Upper lobe of left lung (tissue), 6 donors: ENCODE measurements around the gene FAF2. TPM values are rescaled to one million over a fixed set of nuclear protein-coding genes. Genes with fewer than 3 reads are reported as not detected.

Experiments used
- ATAC-seq, 2 donors: fragments of 200-7000 bp; cut with Tn5 transposase; one replicate each; pipeline ENCODE4 v1.9.1; 2022; ENCODE audit warnings: mild to moderate bottlenecking in 2 of 2, moderate library complexity in 2 of 2; ENCODE audit not compliant: low FRiP score in 2 of 2
- DNase-seq, 2 donors: peaks; one replicate each; pipeline ENCODE4 v3.0.0-alpha.2; 2019 to 2020
- H3K27ac ChIP-seq, 4 donors: fragments of 200-600 bp; sonication (generic); one replicate each; pipeline ENCODE4 v1.5.1; 2016 to 2019
- H3K27me3 ChIP-seq, 4 donors: fragments of 200-600 bp; sonication (generic); one replicate each; pipeline ENCODE4 v1.5.1; 2017 to 2019
- H3K36me3 ChIP-seq, 4 donors: fragments of 200-600 bp; sonication (generic); one replicate each; pipeline ENCODE4 v1.5.1; 2016 to 2019
- H3K4me1 ChIP-seq, 4 donors: fragments of 200-600 bp; sonication (generic); one replicate each; pipeline ENCODE4 v1.5.1; 2018 to 2019
- H3K4me3 ChIP-seq, 4 donors: fragments of 200-600 bp; sonication (generic); one replicate each; pipeline ENCODE4 v1.5.1; 2017 to 2019; ENCODE audit warnings: mild to moderate bottlenecking in 2 of 4, moderate library complexity in 1 of 4
- H3K9me3 ChIP-seq, 4 donors: fragments of 200-600 bp; sonication (generic); one replicate each; pipeline ENCODE4 v1.5.1; 2018 to 2019
- EP300 ChIP-seq, 4 donors: sonication (generic); formaldehyde crosslinking; IDR thresholded peaks; one replicate each; pipeline ENCODE4 v1.5.1; 2017; ENCODE audit warnings: antibody characterized with exemption in 4 of 4, control low read depth in 2 of 4
- POLR2A ChIP-seq, 4 donors: fragments of 450-650 bp; IDR thresholded peaks; one replicate each; pipeline ENCODE4 v1.5.1; 2016 to 2017; ENCODE audit warnings: antibody characterized with exemption in 4 of 4, mild to moderate bottlenecking in 2 of 4
- POLR2AphosphoS5 ChIP-seq, 2 donors: sonication (generic); formaldehyde crosslinking; IDR thresholded peaks; one replicate each; pipeline ENCODE4 v1.5.1; 2017; ENCODE audit warnings: antibody characterized with exemption in 2 of 2
- WGBS, 2 donors: methylation state at CpG; one replicate each; pipeline ENCODE4 v1.1.5; 2017 to 2018; 5-methylcytosine and 5-hydroxymethylcytosine counted together
- total RNA-seq, 6 donors: library from RNA; depleted of rRNA in 4 of 6; stranded (reverse); fragments of >200 nt in 4 of 6; gene quantifications; one replicate each; pipeline versions ENCODE4 v1.1.0 to v1.2.1, GENCODE V29; 2016 to 2021
- TF ChIP-seq, protein P1 (sequence below), 6 experiments: fragments of 450-650 bp in 4 of 6; fragments of 200-600 bp in 2 of 6; sonication (generic) in 2 of 6; IDR thresholded peaks; one replicate each; pipeline ENCODE4 v1.5.1; 2016 to 2019; ENCODE audit warnings: antibody characterized with exemption in 6 of 6
- donor health status: DM: no; HTN: no; CAD: no; lungs with moderate emphysema.
- donor health status: DM: no; HTN: yes; CAD: no; lungs with severe emphysema.

Gene FAF2
- total RNA-seq, 6 donors from 2014 or later = 11.5 to 33.0 (median 30.0) TPM

DNA sequence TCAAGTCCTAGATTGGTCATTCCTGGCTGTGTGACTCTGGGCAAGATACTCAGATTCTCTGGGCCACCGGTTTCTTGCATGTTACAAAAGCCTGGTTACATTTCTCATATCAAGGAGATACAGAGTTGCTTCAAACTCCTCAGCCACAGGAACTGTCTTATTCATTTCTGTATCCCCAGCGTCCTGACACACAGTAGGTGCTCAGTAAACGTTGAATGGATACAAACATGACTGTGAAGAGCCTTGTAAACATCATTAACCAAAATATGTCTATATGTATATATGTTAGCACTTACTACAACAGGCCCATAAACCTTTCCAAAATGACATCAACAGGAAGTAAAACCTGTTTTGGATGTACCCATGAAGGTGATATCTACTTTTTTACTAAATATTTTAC is 33.5 kb upstream of the FAF2 start:
- no peak for TF ChIP-seq POLR2AphosphoS5 (IDR thresholded peaks at IDR 0.05)
- TF ChIP-seq EP300 (IDR thresholded peaks at IDR 0.05) = no peak
- TF ChIP-seq, protein P1, sequence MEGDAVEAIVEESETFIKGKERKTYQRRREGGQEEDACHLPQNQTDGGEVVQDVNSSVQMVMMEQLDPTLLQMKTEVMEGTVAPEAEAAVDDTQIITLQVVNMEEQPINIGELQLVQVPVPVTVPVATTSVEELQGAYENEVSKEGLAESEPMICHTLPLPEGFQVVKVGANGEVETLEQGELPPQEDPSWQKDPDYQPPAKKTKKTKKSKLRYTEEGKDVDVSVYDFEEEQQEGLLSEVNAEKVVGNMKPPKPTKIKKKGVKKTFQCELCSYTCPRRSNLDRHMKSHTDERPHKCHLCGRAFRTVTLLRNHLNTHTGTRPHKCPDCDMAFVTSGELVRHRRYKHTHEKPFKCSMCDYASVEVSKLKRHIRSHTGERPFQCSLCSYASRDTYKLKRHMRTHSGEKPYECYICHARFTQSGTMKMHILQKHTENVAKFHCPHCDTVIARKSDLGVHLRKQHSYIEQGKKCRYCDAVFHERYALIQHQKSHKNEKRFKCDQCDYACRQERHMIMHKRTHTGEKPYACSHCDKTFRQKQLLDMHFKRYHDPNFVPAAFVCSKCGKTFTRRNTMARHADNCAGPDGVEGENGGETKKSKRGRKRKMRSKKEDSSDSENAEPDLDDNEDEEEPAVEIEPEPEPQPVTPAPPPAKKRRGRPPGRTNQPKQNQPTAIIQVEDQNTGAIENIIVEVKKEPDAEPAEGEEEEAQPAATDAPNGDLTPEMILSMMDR (IDR thresholded peaks at IDR 0.05) = no peak
- TF ChIP-seq POLR2A (IDR thresholded peaks at IDR 0.05) = no peak
- DNase-seq (no peak), ATAC-seq (no peak)
- 66 to 68% methylated on average over 3 of the region's 3 CpGs for WGBS, 2 donors
- no peaks in the 10 kb centered on the region for H3K9me3 ChIP-seq
- peaks cover 37 to 54% (median 48%) of the 10 kb centered on the region in 4 donors for H3K4me1 ChIP-seq
- H3K4me3 ChIP-seq = peak overlapping the region in 1 of 4 donors; percentile 81
- H3K27me3 ChIP-seq = no peaks in the 10 kb centered on the region
- H3K27ac ChIP-seq = peak overlapping the region in 1 of 4 donors; percentile 95
- H3K36me3 ChIP-seq = peaks cover 0 to 6% (median 4%) of the 10 kb centered on the region in 4 donors

- Histone ChIP-seq H3K9me3 (no peaks in the 10 kb centered on the region), H3K36me3 (no peaks in the 10 kb centered on the region), H3K27ac (peak overlapping the region; percentile 93 to 95 (median 94)), H3K27me3 (no peaks in the 10 kb centered on the region), H3K4me1 (peaks cover 37 to 54% (median 48%) of the 10 kb centered on the region in 4 donors), H3K4me3 (peak overlapping the region; percentile 81 to 99 (median 90))
- peak in 1 of 2 donors; percentile 3 for TF ChIP-seq POLR2AphosphoS5 (IDR thresholded peaks at IDR 0.05)
- no peak for TF ChIP-seq POLR2A (IDR thresholded peaks at IDR 0.05)
- no peak for TF ChIP-seq EP300 (IDR thresholded peaks at IDR 0.05)
- TF ChIP-seq, protein P1 (IDR thresholded peaks at IDR 0.05) = no peak
- WGBS, 2 donors = 62 to 66% methylated on average over 13 of the region's 13 CpGs
- ATAC-seq = peak in 1 of 2 donors; percentile 4
- DNase-seq = peak in 1 of 2 donors; percentile 28
Measured at GRCh38 chr5:176415240-176415951, 32.8 kb upstream of the FAF2 start.

- Histone ChIP-seq H3K4me3 (peak within 1 kb of the TSS; percentile 81 to 99 (median 90)), H3K4me1 (peaks cover 37 to 52% (median 44%) of the 10 kb centered on the region in 4 donors), H3K9me3 (no peaks in the 10 kb centered on the region), H3K27ac (peak within 1 kb of the TSS; percentile 93 to 95 (median 94)), H3K27me3 (no peaks in the 10 kb centered on the region), H3K36me3 (no peaks in the 10 kb centered on the region)
- TF ChIP-seq POLR2AphosphoS5 (IDR thresholded peaks at IDR 0.05) = peak; percentile 77 to 88
- no peak for TF ChIP-seq EP300 (IDR thresholded peaks at IDR 0.05)
- TF ChIP-seq POLR2A (IDR thresholded peaks at IDR 0.05) = peak in 3 of 4 donors; percentile 80 to 90 (median 90)
- TF ChIP-seq, protein P1 (IDR thresholded peaks at IDR 0.05) = peak; percentile 74 to 100 (median 99)
- DNase-seq (peak; percentile 94 to 100), ATAC-seq (peak; percentile 94 to 98)
- WGBS, 2 donors = 4 to 33% methylated on average over 3 to 24 of the region's 107 CpGs
Measured at GRCh38 chr5:176415952-176416924, 31.9 kb upstream of the FAF2 start, which contains the start of gene CLTB. CLTB (minus strand) TSS chr5:176416539; CDS start chr5:176416363, 176 bp downstream.

GRCh38 chr5:176416965-176417364 is 31.2 kb upstream of the FAF2 start:
- DNase-seq (no peak), ATAC-seq (no peak)
- Histone ChIP-seq H3K9me3 (no peaks in the 10 kb centered on the region), H3K27ac (peak overlapping the region; percentile 93 to 95 (median 94)), H3K4me1 (peaks cover 32 to 45% (median 40%) of the 10 kb centered on the region in 4 donors), H3K36me3 (no peaks in the 10 kb centered on the region), H3K27me3 (no peaks in the 10 kb centered on the region), H3K4me3 (peak overlapping the region in 3 of 4 donors; percentile 81 to 99 (median 85))
- TF ChIP-seq POLR2AphosphoS5 (IDR thresholded peaks at IDR 0.05) (no peak), EP300 (IDR thresholded peaks at IDR 0.05) (no peak), POLR2A (IDR thresholded peaks at IDR 0.05) (no peak)
- TF ChIP-seq, protein P1 (IDR thresholded peaks at IDR 0.05) = no peak
- WGBS, 2 donors = 79% methylated on average over 11 of the region's 11 CpGs
